ENCODE measurements around the gene SCYGR8.

DNA sequence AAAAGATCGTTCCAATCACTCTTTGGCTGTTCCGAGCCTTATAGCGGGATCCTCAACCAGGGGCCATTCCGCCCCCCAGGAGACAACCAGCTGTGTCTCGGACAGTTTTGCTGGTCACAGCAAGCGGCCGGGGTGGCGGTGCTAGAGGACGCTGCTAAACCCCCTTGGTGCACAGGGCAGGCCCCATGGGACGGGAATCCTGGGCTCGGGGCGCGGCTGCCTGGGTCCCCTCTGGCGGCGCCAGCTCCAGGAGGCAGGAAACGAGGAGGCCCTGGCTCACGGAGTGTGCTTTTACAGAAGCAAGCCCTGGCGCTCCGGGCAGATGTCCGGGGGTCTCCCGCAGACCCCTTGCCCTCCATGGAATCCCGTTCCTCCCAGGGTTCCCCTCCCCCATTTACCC is 22.1 kb downstream of the SCYGR8 start:
- TF ChIP-seq, protein P1, sequence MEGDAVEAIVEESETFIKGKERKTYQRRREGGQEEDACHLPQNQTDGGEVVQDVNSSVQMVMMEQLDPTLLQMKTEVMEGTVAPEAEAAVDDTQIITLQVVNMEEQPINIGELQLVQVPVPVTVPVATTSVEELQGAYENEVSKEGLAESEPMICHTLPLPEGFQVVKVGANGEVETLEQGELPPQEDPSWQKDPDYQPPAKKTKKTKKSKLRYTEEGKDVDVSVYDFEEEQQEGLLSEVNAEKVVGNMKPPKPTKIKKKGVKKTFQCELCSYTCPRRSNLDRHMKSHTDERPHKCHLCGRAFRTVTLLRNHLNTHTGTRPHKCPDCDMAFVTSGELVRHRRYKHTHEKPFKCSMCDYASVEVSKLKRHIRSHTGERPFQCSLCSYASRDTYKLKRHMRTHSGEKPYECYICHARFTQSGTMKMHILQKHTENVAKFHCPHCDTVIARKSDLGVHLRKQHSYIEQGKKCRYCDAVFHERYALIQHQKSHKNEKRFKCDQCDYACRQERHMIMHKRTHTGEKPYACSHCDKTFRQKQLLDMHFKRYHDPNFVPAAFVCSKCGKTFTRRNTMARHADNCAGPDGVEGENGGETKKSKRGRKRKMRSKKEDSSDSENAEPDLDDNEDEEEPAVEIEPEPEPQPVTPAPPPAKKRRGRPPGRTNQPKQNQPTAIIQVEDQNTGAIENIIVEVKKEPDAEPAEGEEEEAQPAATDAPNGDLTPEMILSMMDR (IDR thresholded peaks at IDR 0.05 in 4 of 5, conservative IDR thresholded peaks at IDR 0.05 in 1 of 5) = no peak
- TF ChIP-seq POLR2A (IDR thresholded peaks at IDR 0.05) = no peak
